Sigmoid colon (tissue), 7 donors: Measurements from ENCODE around the gene ARID2. TPM values are rescaled to one million over a fixed set of nuclear protein-coding genes. Genes with fewer than 3 reads are reported as not detected.

Experiments used
- DNase-seq: peaks from one replicate; pipeline ENCODE4 v3.0.0-alpha.2; 2019
- H3K27ac ChIP-seq, 4 donors: fragments of 200-600 bp; sonication (generic); one replicate each; pipeline ENCODE4 v1.5.1; 2016 to 2019; ENCODE audit warnings: mild to moderate bottlenecking in 1 of 4
- H3K27me3 ChIP-seq, 3 donors: fragments of 200-600 bp; sonication (generic); one replicate each; pipeline ENCODE4 v1.5.1; 2019; ENCODE audit warnings: mild to moderate bottlenecking in 1 of 3
- H3K36me3 ChIP-seq, 4 donors: fragments of 200-600 bp; sonication (generic); one replicate each; pipeline ENCODE4 v1.5.1; 2016 to 2019
- H3K4me1 ChIP-seq, 4 donors: fragments of 200-600 bp; sonication (generic); one replicate each; pipeline ENCODE4 v1.5.1; 2017 to 2019
- H3K4me3 ChIP-seq, 4 donors: fragments of 200-600 bp; sonication (generic); one replicate each; pipeline ENCODE4 v1.5.1; 2017 to 2019; ENCODE audit warnings: mild to moderate bottlenecking in 2 of 4, moderate library complexity in 1 of 4
- H3K9me3 ChIP-seq, 4 donors: fragments of 200-600 bp in 3 of 4; sonication (generic) in 3 of 4; one replicate each; pipeline versions ENCODE4 v1.5.1 to v1.6.1; 2013 to 2019
- EP300 ChIP-seq, 4 donors: sonication (generic); formaldehyde crosslinking; IDR thresholded peaks; one replicate each; pipeline ENCODE4 v1.6.1; 2017; ENCODE audit warnings: antibody characterized with exemption in 4 of 4
- POLR2A ChIP-seq, 2 donors: fragments of 450-650 bp; IDR thresholded peaks; one replicate each; pipeline ENCODE4 v1.6.1; 2016; ENCODE audit warnings: antibody characterized with exemption in 2 of 2, mild to moderate bottlenecking in 2 of 2, moderate library complexity in 2 of 2
- POLR2AphosphoS5 ChIP-seq, 4 donors: sonication (generic); formaldehyde crosslinking; IDR thresholded peaks; one replicate each; pipeline ENCODE4 v1.6.1; 2017; ENCODE audit warnings: antibody characterized with exemption in 4 of 4
- WGBS, 2 donors: extraction: QIAGEN DNeasy Blood & Tissue Kit; methylation state at CpG; one replicate each; pipeline ENCODE4 v1.1.7; 2013; 5-methylcytosine and 5-hydroxymethylcytosine counted together
- intact Hi-C: fragments of 100-400 bp; cut with DNase I; formaldehyde crosslinking; loops from one replicate; pipeline ENCODE4 v1.15.1; 2023
- polyA plus RNA-seq, 3 donors: library from polyadenylated mRNA; stranded (reverse); fragments of 200-250 nt; gene quantifications; one replicate each; pipeline ENCODE4 v1.2.3, GENCODE V29; 2013
- total RNA-seq, 4 donors: library from RNA; depleted of rRNA; stranded (reverse); fragments of >200 nt; gene quantifications; one replicate each; pipeline ENCODE4 v1.1.0, GENCODE V29; 2016
- TF ChIP-seq, protein P1 (sequence below), 4 experiments: fragments of 450-650 bp in 3 of 4; fragments of 200-600 bp in 1 of 4; IDR thresholded peaks; one replicate each; pipeline ENCODE4 v1.5.1; 2016 to 2019; ENCODE audit warnings: antibody characterized with exemption in 4 of 4, mild to moderate bottlenecking in 3 of 4, moderate library complexity in 2 of 4
- donor health status: healthy with polysubstance abuse.
- donor health status: Bipolar disorder and iron deficiency.
- donor health status: healthy.

ARID2 gene
- total and polyA plus RNA-seq, 7 donors: 3.2 to 42.4 (median 31.0) TPM

DNA sequence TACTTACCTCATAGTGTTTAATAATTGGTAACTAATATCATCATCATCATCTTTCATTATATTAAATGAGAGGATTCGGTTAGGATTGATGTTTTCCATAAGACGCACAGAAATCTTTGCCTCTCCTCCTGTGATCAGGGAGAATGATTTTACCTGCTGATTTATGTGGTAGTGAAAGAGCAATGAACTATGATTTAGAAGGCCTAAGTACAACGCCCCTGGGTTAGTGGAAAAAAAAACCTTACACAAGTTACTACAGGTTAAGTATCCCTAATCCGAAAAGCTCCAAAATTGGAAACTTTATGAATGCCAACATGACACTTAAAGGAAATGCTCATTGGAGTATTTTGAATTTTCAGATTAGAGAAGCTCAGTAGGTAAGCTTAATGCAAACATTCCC is 55.8 kb downstream of the ARID2 start:
- no peak for TF ChIP-seq POLR2A (IDR thresholded peaks at IDR 0.05)
- TF ChIP-seq EP300 (IDR thresholded peaks at IDR 0.05): no peak
- TF ChIP-seq, protein P1, sequence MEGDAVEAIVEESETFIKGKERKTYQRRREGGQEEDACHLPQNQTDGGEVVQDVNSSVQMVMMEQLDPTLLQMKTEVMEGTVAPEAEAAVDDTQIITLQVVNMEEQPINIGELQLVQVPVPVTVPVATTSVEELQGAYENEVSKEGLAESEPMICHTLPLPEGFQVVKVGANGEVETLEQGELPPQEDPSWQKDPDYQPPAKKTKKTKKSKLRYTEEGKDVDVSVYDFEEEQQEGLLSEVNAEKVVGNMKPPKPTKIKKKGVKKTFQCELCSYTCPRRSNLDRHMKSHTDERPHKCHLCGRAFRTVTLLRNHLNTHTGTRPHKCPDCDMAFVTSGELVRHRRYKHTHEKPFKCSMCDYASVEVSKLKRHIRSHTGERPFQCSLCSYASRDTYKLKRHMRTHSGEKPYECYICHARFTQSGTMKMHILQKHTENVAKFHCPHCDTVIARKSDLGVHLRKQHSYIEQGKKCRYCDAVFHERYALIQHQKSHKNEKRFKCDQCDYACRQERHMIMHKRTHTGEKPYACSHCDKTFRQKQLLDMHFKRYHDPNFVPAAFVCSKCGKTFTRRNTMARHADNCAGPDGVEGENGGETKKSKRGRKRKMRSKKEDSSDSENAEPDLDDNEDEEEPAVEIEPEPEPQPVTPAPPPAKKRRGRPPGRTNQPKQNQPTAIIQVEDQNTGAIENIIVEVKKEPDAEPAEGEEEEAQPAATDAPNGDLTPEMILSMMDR (IDR thresholded peaks at IDR 0.05): no peak
- no peak for TF ChIP-seq POLR2AphosphoS5 (IDR thresholded peaks at IDR 0.05)
- peaks cover 0 to 26% (median 25%) of the 10 kb centered on the region in 4 donors for H3K4me1 ChIP-seq
- intact Hi-C loops: loop anchor here (10.0 kb wide), 1 partner anchor 79 kb away; no protein-coding TSS in a partner anchor
- H3K4me3 ChIP-seq: no peak overlapping the region
- H3K27me3 ChIP-seq: no peaks in the 10 kb centered on the region
- WGBS, 2 donors: 95 to 97% methylated on average over 4 of the region's 4 CpGs
- no peak overlapping the region for H3K27ac ChIP-seq
- H3K9me3 ChIP-seq: no peaks in the 10 kb centered on the region
- no peak for DNase-seq
- no peaks in the 10 kb centered on the region for H3K36me3 ChIP-seq

DNA sequence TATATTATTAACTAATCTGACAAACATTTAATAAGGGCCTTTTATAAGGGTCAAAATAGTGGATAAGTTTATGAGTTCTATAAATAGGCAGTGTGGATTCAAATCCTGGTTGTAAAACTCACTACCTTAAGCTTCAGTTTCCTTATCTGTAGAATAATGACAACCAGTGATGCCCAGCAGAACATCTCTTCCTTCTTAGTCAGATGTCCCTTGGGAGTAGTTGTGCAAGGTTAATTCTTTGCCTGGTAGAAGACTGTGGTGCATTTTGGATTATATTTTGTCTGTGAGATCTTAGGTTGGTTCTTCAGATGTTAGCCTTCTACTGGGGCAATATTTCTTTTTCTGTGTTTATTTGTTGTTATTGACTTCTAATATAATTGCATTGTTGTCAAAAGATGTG is 59.5 kb downstream of the ARID2 start:
- no peak for TF ChIP-seq EP300 (IDR thresholded peaks at IDR 0.05)
- TF ChIP-seq, protein P1 (IDR thresholded peaks at IDR 0.05): no peak
- peak in 2 of 4 donors; percentile 24 to 38 for TF ChIP-seq POLR2AphosphoS5 (IDR thresholded peaks at IDR 0.05)
- Histone ChIP-seq H3K4me1 (peaks cover 0 to 33% (median 30%) of the 10 kb centered on the region in 4 donors), H3K4me3 (no peak overlapping the region), H3K27me3 (no peaks in the 10 kb centered on the region), H3K9me3 (no peaks in the 10 kb centered on the region), H3K27ac (no peak overlapping the region), H3K36me3 (no peaks in the 10 kb centered on the region)
- intact Hi-C loops: loop anchor here (10.0 kb wide), 1 partner anchor 76 kb away; no protein-coding TSS in a partner anchor
- no peak for DNase-seq

DNA sequence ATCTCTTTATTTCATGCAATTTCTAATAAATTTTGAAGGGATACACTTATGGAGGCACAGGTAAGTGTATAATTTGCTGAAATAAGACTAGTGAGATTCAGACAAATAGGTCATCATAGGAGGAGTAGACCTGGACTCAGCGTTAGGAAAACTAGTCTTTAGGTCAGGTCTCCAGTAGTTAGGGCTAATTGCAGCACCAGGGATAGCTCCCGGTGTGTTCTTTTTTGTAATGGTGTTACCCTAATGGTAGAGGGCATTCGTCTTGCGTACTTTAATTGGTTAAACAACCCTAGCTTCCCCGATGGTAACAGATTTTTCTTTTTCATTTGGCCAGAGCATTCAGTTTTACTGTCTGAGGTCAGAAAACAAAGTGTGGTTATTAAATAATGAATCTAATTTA is 64.9 kb downstream of the ARID2 start:
- Histone ChIP-seq H3K27ac (no peak overlapping the region), H3K27me3 (no peaks in the 10 kb centered on the region), H3K36me3 (no peaks in the 10 kb centered on the region), H3K4me3 (no peak overlapping the region), H3K4me1 (peaks cover 0 to 17% (median 14%) of the 10 kb centered on the region in 4 donors), H3K9me3 (no peaks in the 10 kb centered on the region)
- intact Hi-C loops: no loop called here
- no peak for DNase-seq
- 95 to 98% methylated on average over 5 of the region's 5 CpGs for WGBS, 2 donors
- no peak for TF ChIP-seq POLR2AphosphoS5 (IDR thresholded peaks at IDR 0.05)
- TF ChIP-seq, protein P1 (IDR thresholded peaks at IDR 0.05): no peak
- no peak for TF ChIP-seq POLR2A (IDR thresholded peaks at IDR 0.05)
- no peak for TF ChIP-seq EP300 (IDR thresholded peaks at IDR 0.05)

DNA sequence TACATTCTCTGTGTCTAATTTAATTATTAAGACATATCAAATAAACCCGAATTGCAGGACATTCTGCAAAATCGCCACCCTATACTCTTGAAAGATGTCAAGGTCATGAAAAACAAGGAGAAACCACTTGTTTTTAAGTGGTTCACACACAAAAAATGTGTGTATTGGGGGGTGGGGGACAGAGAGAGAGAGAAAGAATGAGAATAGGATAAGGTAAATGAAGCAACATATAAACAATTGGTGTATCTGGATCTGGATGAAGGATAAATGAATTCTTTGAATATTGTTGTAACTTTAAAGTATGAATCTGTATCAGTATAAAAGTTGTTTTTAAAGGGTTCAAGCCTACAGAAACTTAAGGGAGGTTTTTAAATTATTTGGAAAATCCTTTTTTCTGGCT is 72.1 kb downstream of the ARID2 start:
- TF ChIP-seq, protein P1 (IDR thresholded peaks at IDR 0.05): no peak
- no peak for TF ChIP-seq POLR2A (IDR thresholded peaks at IDR 0.05)
- no peak for TF ChIP-seq POLR2AphosphoS5 (IDR thresholded peaks at IDR 0.05)
- TF ChIP-seq EP300 (IDR thresholded peaks at IDR 0.05): no peak
- no peaks in the 10 kb centered on the region for H3K27me3 ChIP-seq
- no peak overlapping the region for H3K4me3 ChIP-seq
- H3K4me1 ChIP-seq: peaks cover 0 to 6% (median 0%) of the 10 kb centered on the region in 4 donors
- no peak for DNase-seq
- H3K27ac ChIP-seq: no peak overlapping the region
- H3K36me3 ChIP-seq: no peaks in the 10 kb centered on the region
- no peaks in the 10 kb centered on the region for H3K9me3 ChIP-seq
- intact Hi-C loops: no loop called here
- WGBS, 2 donors: 97 to 99% methylated on average over 2 of the region's 2 CpGs

DNA sequence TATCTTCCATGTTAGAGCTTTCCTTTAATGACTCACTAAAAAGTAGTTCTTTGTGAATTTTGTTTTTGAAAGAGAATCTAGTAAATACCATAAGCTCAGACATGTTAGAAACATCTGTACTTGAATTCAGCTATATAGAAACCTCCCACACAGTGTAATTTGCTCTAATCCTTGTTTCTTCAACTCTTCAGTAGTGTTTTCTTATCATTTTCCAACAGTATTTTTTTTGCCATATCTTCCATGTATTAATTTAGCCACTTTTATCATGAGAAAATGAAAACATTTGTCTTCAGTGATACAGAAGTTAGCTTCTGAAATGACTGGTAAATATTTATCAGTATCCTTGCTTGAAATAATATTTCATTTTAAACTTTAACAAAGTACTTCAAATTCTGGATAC is 73.6 kb downstream of the ARID2 start:
- H3K4me3 ChIP-seq: no peak overlapping the region
- H3K27me3 ChIP-seq: no peaks in the 10 kb centered on the region
- no peaks in the 10 kb centered on the region for H3K36me3 ChIP-seq
- H3K4me1 ChIP-seq: peaks cover 0 to 7% (median 3%) of the 10 kb centered on the region in 4 donors
- TF ChIP-seq POLR2A (IDR thresholded peaks at IDR 0.05): no peak
- TF ChIP-seq POLR2AphosphoS5 (IDR thresholded peaks at IDR 0.05): no peak
- TF ChIP-seq, protein P1 (IDR thresholded peaks at IDR 0.05): no peak
- no peak for TF ChIP-seq EP300 (IDR thresholded peaks at IDR 0.05)
- no peaks in the 10 kb centered on the region for H3K9me3 ChIP-seq
- no peak for DNase-seq
- H3K27ac ChIP-seq: no peak overlapping the region
- intact Hi-C loops: no loop called here
